ENCODE measurements around the gene MTX1.

- TF ChIP-seq CTCF (IDR thresholded peaks at IDR 0.05) (no peak), POLR2A (IDR thresholded peaks at IDR 0.05) (no peak)
Measured at GRCh38 chr1:155184835-155185782, 23.4 kb upstream of the MTX1 start.

All from ovary (tissue), 3 donors.